T-helper 1 cell treated with Interleukin-12 subunit alpha and Interleukin-12 subunit beta and Interleukin-4 antibody, amounts not matched to agents 30 ng/mL and 1 ng/mL, for 36 hours (primary cell): ENCODE measurements around the gene FRMD4A. TPM values are rescaled to one million over a fixed set of nuclear protein-coding genes. Genes with fewer than 3 reads are reported as not detected.

Source experiments
- intact Hi-C: fragments of 100-400 bp; cut with micrococcal nuclease; formaldehyde crosslinking; loops from one replicate; pipeline ENCODE4 v1.15.1; 2024
- total RNA-seq: library from RNA; stranded (reverse); gene quantifications from 2 replicates; pipeline ENCODE4 v1.2.3, GENCODE V29; 2022

FRMD4A gene
- total RNA-seq, 1 donor from 2014 or later, result 0.02 TPM

DNA sequence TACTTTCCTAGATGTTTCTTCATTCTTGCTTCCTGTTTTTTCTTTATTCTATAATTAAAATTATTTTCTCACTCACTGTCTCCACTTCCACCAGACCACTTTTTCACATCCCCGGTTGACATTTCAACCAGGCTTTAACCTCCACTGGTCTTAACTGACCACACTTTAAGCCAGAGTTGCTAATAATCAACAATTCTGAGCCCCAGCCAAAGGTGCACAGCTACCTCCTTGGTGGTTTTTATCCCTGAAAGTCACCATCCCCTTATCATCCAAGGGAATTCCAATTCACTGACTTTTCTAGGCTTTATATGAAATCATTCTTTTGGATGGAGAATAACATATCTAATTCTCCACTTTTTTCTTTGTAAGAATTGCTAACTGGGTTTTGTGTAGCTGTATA lies 138.9 kb downstream of the FRMD4A start:
- intact Hi-C loops, result no loop called here

DNA sequence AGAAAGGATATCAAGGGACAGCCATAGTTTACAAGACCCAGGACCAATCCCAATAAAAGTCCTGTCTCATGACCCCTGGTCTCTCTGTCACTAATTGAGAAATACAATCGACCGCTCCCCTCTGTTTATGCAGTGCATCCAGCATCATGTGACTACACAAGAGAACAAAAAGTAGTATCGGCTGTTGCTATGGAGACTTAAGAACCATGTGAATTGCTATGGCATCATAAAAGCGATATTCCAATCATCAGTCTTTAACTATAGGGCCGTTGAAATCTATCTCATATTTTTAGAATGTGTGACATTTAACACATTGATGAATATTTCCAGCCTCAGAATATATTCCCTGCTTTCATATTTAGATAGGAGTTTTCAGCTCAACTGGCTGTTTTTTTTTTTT lies 139.3 kb downstream of the FRMD4A start:
- intact Hi-C loops, result no loop called here

- intact Hi-C loops, result no loop called here
Observed at GRCh38 chr10:14190702-14191101, 140.0 kb downstream of the FRMD4A start.

- intact Hi-C loops, result loop anchor here (5.0 to 10.0 kb wide), 3 partner anchors 524 to 841 kb away; partner anchors contain the start of genes CDNF, HSPA14, MSANTD7 and SEPHS1
Observed at GRCh38 chr10:14186245-14186644, 144.5 kb downstream of the FRMD4A start.

DNA sequence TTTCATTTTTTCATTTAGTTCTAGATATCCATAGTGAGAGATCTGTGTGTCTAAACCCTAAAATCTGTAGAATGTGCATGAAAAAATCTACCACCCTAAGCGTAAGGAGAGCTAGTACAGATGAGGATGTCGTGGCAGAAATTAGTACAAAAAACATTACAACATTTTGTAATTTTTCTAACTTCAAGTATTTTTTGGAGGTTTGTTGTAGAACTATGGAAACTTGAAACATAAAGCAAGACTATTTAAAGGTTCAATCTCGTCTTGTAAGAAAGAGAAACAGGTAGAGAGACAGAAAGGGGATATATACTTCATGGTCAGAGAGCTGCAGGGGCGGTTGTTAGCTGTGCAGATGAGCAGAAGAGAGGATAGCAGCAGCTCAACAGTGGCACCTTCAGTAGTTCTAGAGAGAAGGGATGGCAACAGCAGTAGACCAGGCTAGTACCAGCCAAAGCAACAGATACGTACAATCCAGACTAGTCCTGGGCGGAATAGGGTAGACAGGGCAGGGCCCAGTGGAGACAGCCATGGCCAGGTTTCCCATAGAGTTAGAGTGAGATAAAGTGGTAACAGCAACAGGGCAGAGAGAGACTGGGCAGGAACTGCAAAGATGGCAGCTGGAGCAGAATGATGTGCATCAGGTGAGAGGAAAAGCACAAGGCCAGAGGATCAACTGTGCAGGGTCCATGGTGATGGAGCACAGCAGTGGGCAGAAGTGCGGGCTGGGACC lies 145.2 kb downstream of the FRMD4A start:
- intact Hi-C loops, result loop anchor here (1.0 to 10.0 kb wide), 11 partner anchors 176 to 912 kb away; partner anchors contain the start of genes CDNF, DCLRE1C, HSPA14 and MSANTD7

GRCh38 chr10:14184841-14185315 lies 145.8 kb downstream of the FRMD4A start:
- intact Hi-C loops, result loop anchor here (1.0 to 10.0 kb wide), 11 partner anchors 176 to 912 kb away; partner anchors contain the start of genes CDNF, DCLRE1C, HSPA14 and MSANTD7

GRCh38 chr10:14182781-14183180 lies 147.9 kb downstream of the FRMD4A start:
- intact Hi-C loops, result loop anchor here (10.0 kb wide), 1 partner anchor 838 kb away; the partner anchor contains the start of gene SEPHS1

GRCh38 chr10:14181567-14181936 lies 149.2 kb downstream of the FRMD4A start:
- intact Hi-C loops, result loop anchor here (10.0 kb wide), 1 partner anchor 837 kb away; the partner anchor contains the start of gene SEPHS1

- intact Hi-C loops, result loop anchor here (10.0 kb wide), 1 partner anchor 836 kb away; the partner anchor contains the start of gene SEPHS1
Observed at GRCh38 chr10:14180911-14181566, 149.7 kb downstream of the FRMD4A start.

GRCh38 chr10:14179251-14179650 lies 151.5 kb downstream of the FRMD4A start:
- intact Hi-C loops, result no loop called here

- intact Hi-C loops, result no loop called here
Observed at GRCh38 chr10:14173706-14174594, 156.8 kb downstream of the FRMD4A start.

- intact Hi-C loops, result no loop called here
Observed at GRCh38 chr10:14173391-14173705, 157.4 kb downstream of the FRMD4A start.

DNA sequence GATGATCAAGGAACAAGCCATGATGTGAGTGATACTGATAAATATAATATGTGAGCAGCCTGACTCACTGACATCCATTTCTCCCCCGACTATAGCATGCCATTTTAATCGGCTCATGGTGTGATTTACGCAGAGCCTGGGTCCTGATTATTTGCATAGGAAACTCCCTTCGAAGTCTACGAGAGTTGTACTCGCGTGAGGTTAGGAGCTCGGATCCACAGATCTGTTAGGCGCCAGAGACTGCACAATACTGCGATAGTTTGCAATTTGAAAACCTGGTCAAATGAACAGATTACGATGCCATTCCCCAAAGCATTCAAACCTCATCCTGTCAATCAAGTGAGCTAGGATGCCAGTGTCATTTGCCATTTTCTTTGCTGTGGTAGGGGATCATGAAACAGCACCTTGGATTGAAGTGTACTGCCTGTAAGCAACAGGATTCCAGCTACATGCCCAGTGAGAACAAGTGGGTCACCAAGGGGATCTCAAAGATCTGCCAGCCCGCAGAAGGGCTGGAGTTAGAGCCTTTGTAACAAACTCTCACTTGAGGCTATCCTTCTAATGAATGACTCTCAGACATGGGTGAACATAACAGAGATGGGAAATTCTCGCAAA lies 158.3 kb downstream of the FRMD4A start:
- intact Hi-C loops, result no loop called here

GRCh38 chr10:14171336-14171735 lies 159.4 kb downstream of the FRMD4A start:
- intact Hi-C loops, result no loop called here

GRCh38 chr10:14163377-14164086 lies 167.2 kb downstream of the FRMD4A start:
- intact Hi-C loops, result no loop called here

GRCh38 chr10:14162629-14163344 lies 167.9 kb downstream of the FRMD4A start:
- intact Hi-C loops, result no loop called here

GRCh38 chr10:14162061-14162460 lies 168.7 kb downstream of the FRMD4A start:
- intact Hi-C loops, result no loop called here

DNA sequence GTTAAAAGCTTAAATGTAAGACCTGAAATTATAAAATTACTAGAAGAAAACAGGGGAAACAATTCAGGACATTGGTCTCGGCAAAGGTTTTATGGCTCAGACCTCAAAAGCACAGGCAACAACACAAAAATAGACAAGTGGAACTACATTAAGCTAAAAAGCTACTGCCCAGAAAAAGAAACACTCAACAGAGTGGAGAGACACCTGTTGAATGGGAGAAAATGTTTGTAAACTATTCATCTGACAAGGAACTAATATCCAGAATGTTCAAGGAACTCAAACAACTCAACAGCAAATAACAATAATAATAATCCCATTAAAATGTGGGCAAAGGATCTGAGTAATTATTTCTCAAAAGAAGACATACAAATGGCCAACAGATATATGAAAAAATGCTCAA lies 170.4 kb downstream of the FRMD4A start:
- intact Hi-C loops, result no loop called here

DNA sequence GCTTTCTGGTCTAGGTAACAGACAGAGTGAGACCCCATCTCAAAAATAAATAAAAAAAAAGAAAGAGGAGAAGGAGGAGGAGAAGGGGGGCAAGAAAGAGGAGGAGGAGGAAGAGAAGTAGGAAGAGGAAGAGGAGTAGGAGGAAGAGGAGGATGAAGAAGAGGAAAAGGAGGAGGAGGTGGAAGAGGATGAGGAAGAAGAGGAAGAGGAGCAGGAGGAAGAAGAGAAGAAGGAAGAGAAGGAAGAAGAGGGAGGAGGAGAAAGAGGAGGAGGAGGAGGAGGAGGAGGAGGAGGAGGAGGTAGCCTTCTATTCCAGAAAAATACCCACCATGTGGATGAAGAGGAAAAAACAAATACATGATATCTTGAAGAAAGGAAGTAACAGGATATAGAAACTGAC lies 172.1 kb downstream of the FRMD4A start:
- intact Hi-C loops, result no loop called here

DNA sequence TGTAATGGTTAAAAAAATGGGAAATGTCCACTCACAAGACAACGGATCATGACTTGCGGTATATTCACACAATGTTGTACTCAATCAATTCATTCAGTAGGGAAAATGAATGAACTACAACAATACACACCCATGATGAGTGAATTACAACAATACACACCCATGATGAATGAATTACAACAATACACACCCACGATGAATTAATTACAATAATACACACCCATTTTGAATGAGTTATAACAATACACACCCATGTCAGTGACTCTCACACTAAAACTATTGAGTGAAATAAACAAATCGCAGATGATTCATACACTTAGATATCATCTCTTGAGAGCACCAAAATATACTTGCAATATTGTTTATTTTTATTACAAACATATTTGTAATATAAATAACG lies 174.6 kb downstream of the FRMD4A start:
- intact Hi-C loops, result no loop called here
